GM23248 (cell line): ENCODE measurements around the gene RASAL2.

Experiments
- EZH2 ChIP-seq: fragments of 200-600 bp; sonication (generic); IDR thresholded peaks from 2 replicates; pipeline ENCODE4 v1.6.1; 2018; ENCODE audit warnings: antibody characterized with exemption, mild to moderate bottlenecking; ENCODE audit not compliant: insufficient read depth, poor library complexity, severe bottlenecking
- EZH2phosphoT487 ChIP-seq: fragments of 200-600 bp; sonication (generic); IDR thresholded peaks from 2 replicates; pipeline ENCODE4 v1.6.1; 2018; ENCODE audit warnings: antibody characterized with exemption, moderate library complexity, mild to moderate bottlenecking, low read depth; ENCODE audit not compliant: insufficient read depth

DNA sequence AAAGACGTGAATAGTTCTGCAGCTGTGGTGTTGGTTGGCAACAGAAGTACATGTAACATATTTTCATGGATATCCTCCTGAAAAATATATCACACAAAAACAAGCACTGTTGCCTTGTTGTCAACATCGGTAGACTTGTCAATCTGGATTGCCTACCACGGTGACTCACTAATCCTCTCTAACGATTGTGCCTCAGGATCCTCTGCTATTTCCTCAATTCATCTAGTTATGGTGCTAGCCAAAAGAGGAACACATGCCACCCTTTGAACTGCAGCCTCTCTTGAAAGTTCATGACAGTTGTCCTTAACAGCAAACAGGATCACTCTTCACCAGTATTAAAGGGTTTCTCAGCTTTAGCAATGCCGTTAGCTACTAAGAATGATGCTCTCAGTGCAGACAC lies 25.7 kb downstream of the RASAL2 start:
- no peak for TF ChIP-seq EZH2
- no peak for TF ChIP-seq EZH2phosphoT487
